ENCODE data around the gene MCC. TPM values are rescaled to one million over a fixed set of nuclear protein-coding genes. Genes with fewer than 3 reads are reported as not detected.

MCC gene
- total RNA-seq, 4 donors from 2014 or later: 6.8 to 11.9 (median 9.0) TPM

DNA sequence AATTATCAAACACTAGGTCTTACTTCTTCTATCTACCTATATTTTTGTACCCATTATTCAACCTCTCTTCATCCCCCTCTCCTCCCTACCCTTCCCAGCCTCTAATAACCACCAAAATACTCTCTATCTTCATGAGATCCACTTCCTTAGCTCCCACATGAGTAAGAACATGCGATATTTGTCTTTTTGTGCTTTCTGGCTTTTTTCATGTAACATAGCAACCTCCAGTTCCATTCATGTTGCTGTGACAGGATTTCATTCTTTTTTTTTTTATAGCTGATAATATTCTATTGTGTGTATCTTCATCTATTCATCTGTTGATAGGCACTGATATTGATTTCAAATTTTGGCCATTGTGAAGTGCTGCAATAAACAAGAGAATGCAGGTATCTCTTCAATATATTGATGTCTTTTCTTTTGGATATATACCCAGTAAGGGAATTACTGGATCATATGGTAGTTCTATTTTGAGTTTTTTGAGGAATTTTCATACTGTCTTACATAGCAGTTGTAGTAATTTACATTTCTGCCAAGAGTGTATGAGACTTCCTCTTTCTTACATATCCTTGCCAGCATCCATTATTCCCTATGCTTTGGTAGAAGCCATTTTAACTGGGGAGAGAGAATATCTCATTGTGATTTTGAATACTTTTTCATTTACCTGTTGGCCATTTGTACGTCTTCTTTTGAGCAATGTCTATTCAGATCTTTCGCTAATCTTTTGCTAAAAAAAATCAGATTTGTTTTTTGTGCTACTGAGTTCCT is 354.9 kb downstream of the MCC start:
- no peaks in the 10 kb centered on the region for H3K27me3 ChIP-seq
- H3K36me3 ChIP-seq: no peaks in the 10 kb centered on the region
- TF ChIP-seq, protein P1, sequence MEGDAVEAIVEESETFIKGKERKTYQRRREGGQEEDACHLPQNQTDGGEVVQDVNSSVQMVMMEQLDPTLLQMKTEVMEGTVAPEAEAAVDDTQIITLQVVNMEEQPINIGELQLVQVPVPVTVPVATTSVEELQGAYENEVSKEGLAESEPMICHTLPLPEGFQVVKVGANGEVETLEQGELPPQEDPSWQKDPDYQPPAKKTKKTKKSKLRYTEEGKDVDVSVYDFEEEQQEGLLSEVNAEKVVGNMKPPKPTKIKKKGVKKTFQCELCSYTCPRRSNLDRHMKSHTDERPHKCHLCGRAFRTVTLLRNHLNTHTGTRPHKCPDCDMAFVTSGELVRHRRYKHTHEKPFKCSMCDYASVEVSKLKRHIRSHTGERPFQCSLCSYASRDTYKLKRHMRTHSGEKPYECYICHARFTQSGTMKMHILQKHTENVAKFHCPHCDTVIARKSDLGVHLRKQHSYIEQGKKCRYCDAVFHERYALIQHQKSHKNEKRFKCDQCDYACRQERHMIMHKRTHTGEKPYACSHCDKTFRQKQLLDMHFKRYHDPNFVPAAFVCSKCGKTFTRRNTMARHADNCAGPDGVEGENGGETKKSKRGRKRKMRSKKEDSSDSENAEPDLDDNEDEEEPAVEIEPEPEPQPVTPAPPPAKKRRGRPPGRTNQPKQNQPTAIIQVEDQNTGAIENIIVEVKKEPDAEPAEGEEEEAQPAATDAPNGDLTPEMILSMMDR (IDR thresholded peaks at IDR 0.05 in 4 of 5, conservative IDR thresholded peaks at IDR 0.05 in 1 of 5): no peak
- TF ChIP-seq POLR2A (IDR thresholded peaks at IDR 0.05): no peak
- peak overlapping the region in 1 of 4 donors; percentile 3 for H3K27ac ChIP-seq
- H3K9me3 ChIP-seq: no peaks in the 10 kb centered on the region
- in situ Hi-C loops (cut with MboI; ENCODE audit: low sequenced_read_pairs in 4 of 4) (no loop called here), intact Hi-C loops (cut with DNase I; ENCODE audit: low total_unique reads) (no loop called here)
- no peak for ATAC-seq
- no peak overlapping the region for H3K4me3 ChIP-seq
- peaks cover 0 to 6% of the 10 kb centered on the region in 2 donors for H3K4me1 ChIP-seq
- DNase-seq: no peak

DNA sequence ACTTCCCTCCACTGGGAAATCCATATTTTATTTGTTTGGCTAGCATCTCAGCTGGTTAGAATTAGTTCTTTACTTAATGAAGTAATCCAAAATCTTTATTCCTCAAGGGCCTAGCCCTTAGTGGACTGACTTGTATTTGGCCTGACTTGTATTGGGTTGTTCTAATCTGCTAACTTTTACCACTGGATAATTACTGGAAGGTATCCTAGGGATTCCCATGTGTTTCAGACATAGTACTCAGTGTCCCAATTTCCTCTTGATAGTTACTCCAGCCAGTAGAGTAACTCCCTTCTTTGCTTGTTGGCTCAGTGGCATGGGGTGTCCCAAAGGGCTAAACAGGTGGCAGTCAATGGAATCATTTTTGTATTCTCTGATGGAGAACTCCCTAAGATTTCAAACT is 355.7 kb downstream of the MCC start:
- Histone ChIP-seq H3K4me1 (peaks cover 0 to 10% of the 10 kb centered on the region in 2 donors), H3K36me3 (no peaks in the 10 kb centered on the region), H3K27ac (no peak overlapping the region), H3K4me3 (no peak overlapping the region), H3K27me3 (no peaks in the 10 kb centered on the region), H3K9me3 (no peaks in the 10 kb centered on the region)
- DNase-seq (peak in 1 of 2 donors; percentile 20), ATAC-seq (peak; percentile 71 to 77)
- intact Hi-C loops (cut with DNase I; ENCODE audit: low total_unique reads) (no loop called here), in situ Hi-C loops (cut with MboI; ENCODE audit: low sequenced_read_pairs in 4 of 4) (no loop called here)
- TF ChIP-seq POLR2A (IDR thresholded peaks at IDR 0.05): no peak
- TF ChIP-seq, protein P1 (IDR thresholded peaks at IDR 0.05 in 4 of 5, conservative IDR thresholded peaks at IDR 0.05 in 1 of 5): no peak

DNA sequence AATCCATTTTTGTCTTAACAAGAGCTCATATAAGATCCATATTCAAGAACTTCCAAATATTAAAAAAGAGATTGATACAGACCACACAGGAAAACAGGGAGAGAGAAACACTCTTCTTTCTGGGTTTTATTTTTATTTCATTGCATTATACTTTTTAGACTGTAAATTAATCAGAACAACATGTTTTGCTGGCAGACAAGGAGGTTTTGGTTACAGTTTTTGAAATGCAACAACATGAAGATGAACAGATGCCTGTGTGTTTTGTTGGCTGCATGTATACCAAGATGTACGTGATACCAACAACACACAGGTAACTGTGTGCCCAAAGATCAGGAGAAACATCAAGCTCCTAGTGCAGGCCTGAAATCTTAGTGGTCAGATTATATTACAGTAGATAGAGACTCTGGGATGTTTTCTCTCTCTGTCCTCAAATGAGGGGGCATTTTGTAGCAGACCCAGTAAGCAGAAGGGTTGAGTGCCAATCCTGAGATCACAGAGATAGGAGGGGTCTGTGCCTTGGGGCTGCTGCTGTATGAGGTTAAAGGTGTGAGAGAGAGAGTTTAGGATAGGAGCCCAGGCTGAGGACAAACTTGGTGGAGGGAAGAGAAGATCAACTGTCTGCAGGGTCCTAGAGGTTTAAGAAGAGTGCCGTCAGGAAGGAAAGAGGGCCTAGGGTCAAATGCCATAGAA is 359.5 kb downstream of the MCC start:
- Histone ChIP-seq H3K4me3 (no peak overlapping the region), H3K4me1 (peaks cover 0 to 15% of the 10 kb centered on the region in 2 donors), H3K27ac (no peak overlapping the region), H3K9me3 (no peaks in the 10 kb centered on the region), H3K36me3 (no peaks in the 10 kb centered on the region), H3K27me3 (no peaks in the 10 kb centered on the region)
- DNase-seq: no peak
- no peak for TF ChIP-seq POLR2A (IDR thresholded peaks at IDR 0.05)
- TF ChIP-seq, protein P1 (IDR thresholded peaks at IDR 0.05 in 4 of 5, conservative IDR thresholded peaks at IDR 0.05 in 1 of 5): no peak
- no peak for ATAC-seq
- in situ Hi-C loops (cut with MboI; ENCODE audit: low sequenced_read_pairs in 4 of 4): no loop called here
- intact Hi-C loops (cut with DNase I; ENCODE audit: low total_unique reads): no loop called here

DNA sequence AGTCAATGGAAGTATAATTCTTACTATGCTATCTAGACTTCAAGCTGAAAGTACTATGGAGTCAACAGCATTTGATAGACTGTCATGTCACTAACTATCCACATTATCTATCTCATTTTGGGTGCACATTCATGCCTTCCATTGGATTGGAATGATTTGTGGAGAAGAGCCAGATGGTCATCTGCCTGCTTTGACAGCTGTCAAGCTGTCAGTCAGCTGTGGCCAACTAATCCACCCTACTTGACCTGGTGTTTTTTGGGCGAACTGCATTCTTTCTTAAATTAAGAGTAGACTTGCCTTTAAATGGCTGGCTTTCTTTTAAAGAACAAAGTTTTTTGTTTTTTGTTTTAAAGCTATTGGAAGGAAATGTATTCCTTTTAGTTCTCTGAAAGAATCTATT is 360.2 kb downstream of the MCC start:
- no peaks in the 10 kb centered on the region for H3K36me3 ChIP-seq
- TF ChIP-seq POLR2A (IDR thresholded peaks at IDR 0.05): no peak
- TF ChIP-seq, protein P1 (IDR thresholded peaks at IDR 0.05 in 4 of 5, conservative IDR thresholded peaks at IDR 0.05 in 1 of 5): no peak
- no peak overlapping the region for H3K4me3 ChIP-seq
- H3K9me3 ChIP-seq: no peaks in the 10 kb centered on the region
- DNase-seq (no peak), ATAC-seq (no peak)
- intact Hi-C loops (cut with DNase I; ENCODE audit: low total_unique reads) (no loop called here), in situ Hi-C loops (cut with MboI; ENCODE audit: low sequenced_read_pairs in 4 of 4) (no loop called here)
- H3K27ac ChIP-seq: no peak overlapping the region
- H3K4me1 ChIP-seq: peaks cover 0 to 17% of the 10 kb centered on the region in 2 donors
- H3K27me3 ChIP-seq: no peaks in the 10 kb centered on the region
